Trophoblast cell (in vitro differentiated cells and primary cell): Measurements from ENCODE around the gene TRIM24.

Experiments
- DNase-seq, 2 donors: peaks; one replicate each; pipeline ENCODE4 v3.0.0-alpha.2; 2016
- H2AFZ ChIP-seq: 2 replicates; pipeline ENCODE4 v1.6.1; 2013; ENCODE audit warnings: low read length, moderate library complexity, mild to moderate bottlenecking; ENCODE audit not compliant: insufficient read depth, poor library complexity
- H2AK5ac ChIP-seq: 2 replicates; pipeline ENCODE4 v1.6.1; 2013; ENCODE audit warnings: mild to moderate bottlenecking, low read length
- H2BK120ac ChIP-seq: 2 replicates; pipeline ENCODE4 v1.6.1; 2013; ENCODE audit warnings: low read length, mild to moderate bottlenecking, moderate library complexity; ENCODE audit not compliant: insufficient read depth, poor library complexity
- H2BK12ac ChIP-seq: 2 replicates; pipeline ENCODE4 v1.6.1; 2013; ENCODE audit warnings: mild to moderate bottlenecking, low read length, moderate library complexity
- H2BK5ac ChIP-seq: 2 replicates; pipeline ENCODE4 v1.6.1; 2013; ENCODE audit warnings: low read length, low read depth, moderate library complexity, mild to moderate bottlenecking; ENCODE audit not compliant: poor library complexity
- H3K14ac ChIP-seq: 2 replicates; pipeline ENCODE4 v1.6.1; 2013; ENCODE audit warnings: mild to moderate bottlenecking, low read length
- H3K18ac ChIP-seq: 2 replicates; pipeline ENCODE4 v1.6.1; 2013; ENCODE audit warnings: mild to moderate bottlenecking, low read length
- H3K23ac ChIP-seq: 2 replicates; pipeline ENCODE4 v1.6.1; 2013; ENCODE audit warnings: low read length
- H3K27ac ChIP-seq: 2 replicates; pipeline ENCODE4 v1.5.1; 2013; ENCODE audit warnings: low read depth, mild to moderate bottlenecking, inconsistent platforms, low read length, moderate library complexity
- H3K27me3 ChIP-seq: 2 replicates; pipeline ENCODE4 v1.6.1; 2013; ENCODE audit warnings: inconsistent platforms, mild to moderate bottlenecking, low read length, moderate library complexity; ENCODE audit not compliant: insufficient read depth
- H3K36me3 ChIP-seq, 2 experiments: 1 replicate in 1 of 2; 2 replicates in 1 of 2; pipeline ENCODE4 v1.6.1; 2013; ENCODE audit warnings: low read length in 2 of 2, mild to moderate bottlenecking in 2 of 2, moderate library complexity in 1 of 2; ENCODE audit not compliant: insufficient read depth in 2 of 2, control insufficient read depth in 1 of 2
- H3K4ac ChIP-seq: 2 replicates; pipeline ENCODE4 v1.6.1; 2013; ENCODE audit warnings: low read depth, mild to moderate bottlenecking, low read length, moderate library complexity
- H3K4me1 ChIP-seq, 2 experiments: 1 replicate in 1 of 2; 2 replicates in 1 of 2; pipeline ENCODE4 v1.6.1; 2013; ENCODE audit warnings: low read length in 2 of 2, mild to moderate bottlenecking in 2 of 2, moderate library complexity in 1 of 2; ENCODE audit not compliant: insufficient read depth in 2 of 2, control insufficient read depth in 1 of 2
- H3K4me2 ChIP-seq: 2 replicates; pipeline ENCODE4 v1.6.1; 2013; ENCODE audit warnings: inconsistent platforms, mild to moderate bottlenecking, low read length, moderate library complexity
- H3K4me3 ChIP-seq: 2 replicates; pipeline ENCODE4 v1.5.1; 2013; ENCODE audit warnings: mild to moderate bottlenecking, low read depth, low read length, inconsistent platforms
- H3K79me1 ChIP-seq: one replicate; pipeline ENCODE4 v1.6.1; 2013; ENCODE audit warnings: low read length
- H3K79me2 ChIP-seq: 2 replicates; pipeline ENCODE4 v1.6.1; 2013; ENCODE audit warnings: low read length, mild to moderate bottlenecking; ENCODE audit not compliant: control insufficient read depth, insufficient read depth, poor library complexity
- H3K9ac ChIP-seq: 2 replicates; pipeline ENCODE4 v1.6.1; 2013; ENCODE audit warnings: mild to moderate bottlenecking, low read length
- H3K9me3 ChIP-seq: 2 replicates; pipeline ENCODE4 v1.6.1; 2013; ENCODE audit warnings: low read depth, mild to moderate bottlenecking, control low read depth, inconsistent platforms, low read length; ENCODE audit not compliant: insufficient read depth
- H4K12ac ChIP-seq: 2 replicates; pipeline ENCODE4 v1.6.1; 2013; ENCODE audit warnings: low read depth, mild to moderate bottlenecking, low read length, moderate library complexity
- H4K8ac ChIP-seq: 2 replicates; pipeline ENCODE4 v1.6.1; 2013; ENCODE audit warnings: low read depth, mild to moderate bottlenecking, low read length, moderate library complexity
- H4K91ac ChIP-seq: one replicate; pipeline ENCODE4 v1.6.1; 2013; ENCODE audit warnings: low read depth, mild to moderate bottlenecking, low read length, moderate library complexity
- WGBS: extraction: QIAGEN DNeasy Blood & Tissue Kit; methylation state at CpG from one replicate; pipeline ENCODE4 v1.1.7; 2013; ENCODE audit warnings: missing lambda C conversion rate; ENCODE audit not compliant: insufficient read length, insufficient coverage; ENCODE audit errors: extremely low coverage; 5-methylcytosine and 5-hydroxymethylcytosine counted together

TRIM24 gene

DNA sequence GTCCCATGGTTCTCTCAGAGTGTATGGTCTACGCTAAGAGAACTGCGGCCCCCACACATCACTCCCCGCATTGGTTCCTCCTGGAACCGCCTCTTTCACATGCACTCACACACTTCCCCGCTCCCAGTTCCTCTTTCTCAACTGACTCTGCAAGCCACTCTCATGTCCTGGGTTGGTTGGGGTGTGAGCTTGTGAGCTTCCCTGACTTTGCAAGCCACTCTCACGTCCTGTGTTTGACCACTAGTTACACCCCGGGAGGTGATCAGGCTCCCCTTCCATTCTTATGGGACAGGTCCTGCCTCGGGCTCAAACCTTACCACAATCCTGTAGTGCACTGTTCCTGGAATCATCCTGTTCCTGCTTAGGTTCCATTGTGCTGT lies 105.0 kb downstream of the TRIM24 start:
- no peak overlapping the region for H4K91ac ChIP-seq
- no peak overlapping the region for H3K4ac ChIP-seq
- no peak overlapping the region for H2AK5ac ChIP-seq
- H3K4me1 ChIP-seq, result peaks cover 13 to 16% of the 10 kb centered on the region in 2 experiments
- H4K12ac ChIP-seq, result no peak overlapping the region
- H2AFZ ChIP-seq, result no peak overlapping the region
- no peak overlapping the region for H2BK12ac ChIP-seq
- peaks cover 4% of the 10 kb centered on the region for H3K79me1 ChIP-seq
- WGBS, result no CpG with 5 or more reads among the region's 8 CpGs
- no peak for DNase-seq
- H3K23ac ChIP-seq, result no peak overlapping the region
- H4K8ac ChIP-seq, result no peak overlapping the region
- H3K27me3 ChIP-seq, result no peaks in the 10 kb centered on the region
- peak overlapping the region; percentile 48 for H3K27ac ChIP-seq
- peak overlapping the region; percentile 23 for H3K18ac ChIP-seq
- H2BK5ac ChIP-seq, result no peak overlapping the region
- H2BK120ac ChIP-seq, result no peak overlapping the region
- H3K4me2 ChIP-seq, result no peak overlapping the region
- no peaks in the 10 kb centered on the region for H3K79me2 ChIP-seq
- no peak overlapping the region for H3K4me3 ChIP-seq
- H3K14ac ChIP-seq, result no peak overlapping the region
- H3K9me3 ChIP-seq, result peaks cover 17% of the 10 kb centered on the region
- no peak overlapping the region for H3K9ac ChIP-seq
- H3K36me3 ChIP-seq, result peaks cover 52 to 70% of the 10 kb centered on the region in 2 experiments

GRCh38 chr7:138565451-138566114 lies 105.5 kb downstream of the TRIM24 start:
- peaks cover 4% of the 10 kb centered on the region for H3K79me1 ChIP-seq
- H2AFZ ChIP-seq, result no peak overlapping the region
- peak; percentile 7 to 19 for DNase-seq
- peaks cover 13 to 16% of the 10 kb centered on the region in 2 experiments for H3K4me1 ChIP-seq
- no peak overlapping the region for H4K8ac ChIP-seq
- no peak overlapping the region for H3K4ac ChIP-seq
- H2AK5ac ChIP-seq, result no peak overlapping the region
- no peak overlapping the region for H4K91ac ChIP-seq
- no peaks in the 10 kb centered on the region for H3K27me3 ChIP-seq
- no peak overlapping the region for H4K12ac ChIP-seq
- H3K9me3 ChIP-seq, result peaks cover 17% of the 10 kb centered on the region
- H3K18ac ChIP-seq, result peak overlapping the region; percentile 23
- no peak overlapping the region for H2BK12ac ChIP-seq
- H3K14ac ChIP-seq, result no peak overlapping the region
- no peak overlapping the region for H3K23ac ChIP-seq
- no peaks in the 10 kb centered on the region for H3K79me2 ChIP-seq
- H2BK120ac ChIP-seq, result no peak overlapping the region
- H3K4me3 ChIP-seq, result no peak overlapping the region
- H2BK5ac ChIP-seq, result no peak overlapping the region
- WGBS, result no CpG with 5 or more reads among the region's 8 CpGs
- peaks cover 51 to 66% of the 10 kb centered on the region in 2 experiments for H3K36me3 ChIP-seq
- H3K4me2 ChIP-seq, result no peak overlapping the region
- no peak overlapping the region for H3K27ac ChIP-seq
- H3K9ac ChIP-seq, result no peak overlapping the region

- H3K23ac ChIP-seq, result no peak overlapping the region
Observed at GRCh38 chr7:138568655-138569054, 108.6 kb downstream of the TRIM24 start.

DNA sequence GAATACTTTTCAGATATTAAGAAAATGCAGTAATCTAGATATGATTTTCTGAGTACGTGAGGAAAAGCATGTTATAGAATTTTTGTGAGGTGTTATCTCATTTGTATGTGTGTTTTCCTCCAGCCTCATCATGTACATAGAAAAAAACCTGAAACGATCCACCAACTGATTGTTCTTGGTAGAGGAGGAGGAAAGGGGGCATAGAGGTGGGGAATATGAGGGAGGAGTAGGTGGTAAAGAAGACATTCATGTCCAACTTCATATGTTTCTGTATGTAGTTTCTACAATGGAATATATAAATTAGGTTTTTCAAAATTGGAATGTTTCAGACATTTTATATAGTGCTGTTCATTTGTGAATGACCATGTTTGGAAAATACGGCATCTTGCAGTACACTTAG lies 109.4 kb downstream of the TRIM24 start:
- WGBS, result no CpG with 5 or more reads among the region's 3 CpGs
- no peak overlapping the region for H4K8ac ChIP-seq
- H3K23ac ChIP-seq, result no peak overlapping the region
- no peak overlapping the region for H2AK5ac ChIP-seq
- no peak overlapping the region for H3K18ac ChIP-seq
- H4K91ac ChIP-seq, result no peak overlapping the region
- H3K27ac ChIP-seq, result no peak overlapping the region
- no peaks in the 10 kb centered on the region for H3K79me1 ChIP-seq
- peaks cover 36 to 43% of the 10 kb centered on the region in 2 experiments for H3K36me3 ChIP-seq
- no peak overlapping the region for H2BK5ac ChIP-seq
- no peak overlapping the region for H3K14ac ChIP-seq
- no peak overlapping the region for H2AFZ ChIP-seq
- peaks cover under 1 to 1% of the 10 kb centered on the region in 2 experiments for H3K4me1 ChIP-seq
- no peak for DNase-seq
- H3K4ac ChIP-seq, result no peak overlapping the region
- H3K79me2 ChIP-seq, result no peaks in the 10 kb centered on the region
- no peak overlapping the region for H3K9ac ChIP-seq
- H2BK12ac ChIP-seq, result no peak overlapping the region
- no peak overlapping the region for H3K4me3 ChIP-seq
- no peak overlapping the region for H3K4me2 ChIP-seq
- H2BK120ac ChIP-seq, result no peak overlapping the region
- peaks cover 7% of the 10 kb centered on the region for H3K9me3 ChIP-seq
- H3K27me3 ChIP-seq, result no peaks in the 10 kb centered on the region
- H4K12ac ChIP-seq, result no peak overlapping the region

More at GRCh38 chr7:138568655-138569054, 108.6 kb downstream of the TRIM24 start:
- H3K4me3 ChIP-seq, result no peak overlapping the region
- H3K79me1 ChIP-seq, result peaks cover 4% of the 10 kb centered on the region
- no peak overlapping the region for H3K14ac ChIP-seq
- no peak overlapping the region for H2AFZ ChIP-seq
- H3K36me3 ChIP-seq, result peaks cover 39 to 48% of the 10 kb centered on the region in 2 experiments
- H3K27ac ChIP-seq, result no peak overlapping the region
- no peak overlapping the region for H2BK5ac ChIP-seq
- no peak overlapping the region for H4K8ac ChIP-seq
- no peaks in the 10 kb centered on the region for H3K27me3 ChIP-seq
- H4K91ac ChIP-seq, result no peak overlapping the region
- peaks cover 10% of the 10 kb centered on the region for H3K9me3 ChIP-seq
- H2BK120ac ChIP-seq, result no peak overlapping the region
- no peaks in the 10 kb centered on the region for H3K79me2 ChIP-seq
- H3K9ac ChIP-seq, result no peak overlapping the region
- H2BK12ac ChIP-seq, result no peak overlapping the region
- H4K12ac ChIP-seq, result no peak overlapping the region
- peaks cover 7 to 9% of the 10 kb centered on the region in 2 experiments for H3K4me1 ChIP-seq
- H3K4me2 ChIP-seq, result no peak overlapping the region
- no CpG with 5 or more reads among the region's 2 CpGs for WGBS
- H3K18ac ChIP-seq, result no peak overlapping the region
- no peak overlapping the region for H3K4ac ChIP-seq
- no peak overlapping the region for H2AK5ac ChIP-seq
- no peak for DNase-seq
